HepG2 (cell line): ENCODE measurements around the gene VAMP3. TPM values are rescaled to one million over a fixed set of nuclear protein-coding genes. Genes with fewer than 3 reads are reported as not detected.

Experiments
- ATAC-seq: fragments of 200-7000 bp; cut with Tn5 transposase; 3 replicates; pipeline ENCODE4 v1.9.1; 2020; ENCODE audit warnings: mild to moderate bottlenecking, moderate library complexity
- BruUV-seq: library from RNA; stranded (reverse); fragments of 400-500 nt; replicated peaks from 2 replicates; lab custom pipeline; 2021; lab: Mats Ljungman, UMichigan
- CTCF ChIA-PET: fragments of 300-600 bp; formaldehyde crosslinking; extraction: SDS; loops from one replicate; lab custom pipeline; 2021; ENCODE audit warnings: low total read pairs, inconsistent platforms, low intra/inter-chr PET ratio; lab: Yijun Ruan, JAX
- POLR2A ChIA-PET: fragments of 350-600 bp; sonication (Branson Sonifier 250); formaldehyde crosslinking; loops from one replicate; lab custom pipeline; 2020; ENCODE audit warnings: antibody characterized with exemption, inconsistent platforms; lab: Yijun Ruan, JAX
- DNase-seq: peaks from one replicate; pipeline ENCODE4 v3.0.0-alpha.2; 2015; ENCODE audit warnings: low spot score
- FAIRE-seq: peaks from 3 replicates; lab custom pipeline; 2011; peaks lifted over from hg19 to GRCh38; lab: Jason Lieb, UNC
- H2AFZ ChIP-seq: one replicate; pipeline ENCODE4 v1.6.1; 2011; ENCODE audit warnings: low read length, inconsistent platforms
- H3K27ac ChIP-seq: fragments of 300-600 bp; 3 replicates; pipeline ENCODE4 v1.8.0; 2011; ENCODE audit warnings: mixed run types, mild to moderate bottlenecking, mixed read lengths, low read length, inconsistent platforms; ENCODE audit not compliant: insufficient read depth; ENCODE audit errors: extremely low read length
- H3K27me3 ChIP-seq, 2 experiments: fragments of 200-600 bp in 1 of 2; 2 replicates in 1 of 2; 3 replicates in 1 of 2; pipeline versions ENCODE4 v1.6.0 to v1.8.0; 2011; ENCODE audit warnings: low read length in 2 of 2, mild to moderate bottlenecking in 2 of 2, moderate library complexity in 2 of 2, inconsistent platforms in 1 of 2; ENCODE audit not compliant: insufficient read depth in 2 of 2, control insufficient read depth in 1 of 2
- H3K36me3 ChIP-seq, 2 experiments: fragments of 200-600 bp in 1 of 2; replicated peaks in 1 of 2; 2 replicates in 1 of 2; 3 replicates in 1 of 2; pipeline versions ENCODE4 v1.5.1 to v1.8.0; 2011; ENCODE audit warnings: low read length in 2 of 2, inconsistent platforms in 1 of 2; ENCODE audit not compliant: insufficient read depth in 2 of 2, control insufficient read depth in 1 of 2
- H3K4me1 ChIP-seq: 2 replicates; pipeline ENCODE4 v1.5.1; 2012; ENCODE audit warnings: low read length, inconsistent platforms; ENCODE audit not compliant: insufficient read depth
- H3K4me2 ChIP-seq: 2 replicates; pipeline ENCODE4 v1.6.0; 2011; ENCODE audit warnings: low read depth, low read length, inconsistent platforms
- H3K4me3 ChIP-seq, 3 experiments: fragments of 200-600 bp in 1 of 3; sonication (generic), shearing (Covaris generic) in 1 of 3; replicated peaks in 1 of 3; 2 replicates each; pipeline ENCODE4 v1.5.1; 2011 to 2016; ENCODE audit warnings: low read length in 3 of 3, inconsistent platforms in 2 of 3, low read depth in 2 of 3, mild to moderate bottlenecking in 2 of 3, control low read depth in 1 of 3, mixed read lengths in 1 of 3; ENCODE audit not compliant: insufficient read depth in 1 of 3
- H3K79me2 ChIP-seq: one replicate; pipeline ENCODE4 v1.6.1; 2011; ENCODE audit warnings: low read length, inconsistent platforms; ENCODE audit not compliant: insufficient read depth
- H3K9ac ChIP-seq: 2 replicates; pipeline ENCODE4 v1.6.0; 2011; ENCODE audit warnings: mild to moderate bottlenecking, low read depth, low read length, inconsistent platforms; ENCODE audit not compliant: insufficient read depth
- H3K9me3 ChIP-seq: 2 replicates; pipeline ENCODE4 v1.5.1; 2012; ENCODE audit warnings: mild to moderate bottlenecking, low read length
- H4K20me1 ChIP-seq: 2 replicates; pipeline ENCODE4 v1.6.0; 2011; ENCODE audit warnings: inconsistent platforms, mild to moderate bottlenecking, low read length, moderate library complexity; ENCODE audit not compliant: insufficient read depth
- AGO2 ChIP-seq: fragments of 200-400 bp; formaldehyde crosslinking; optimal IDR thresholded peaks from 2 replicates; pipeline ENCODE3; 2017; ENCODE audit warnings: mild to moderate bottlenecking, low read depth, low read length, moderate library complexity
- FOXP1 ChIP-seq, 2 experiments: fragments of 450-650 bp in 1 of 2; IDR thresholded peaks; 2 replicates each; pipeline ENCODE4 v1.6.1; 2017 to 2018; ENCODE audit warnings: antibody characterized with exemption in 1 of 2
- GABPB1 ChIP-seq: IDR thresholded peaks from 2 replicates; pipeline ENCODE4 v1.6.1; 2016; ENCODE audit warnings: mild to moderate bottlenecking, missing genetic modification reagents, moderate library complexity, missing compliant biosample characterization
- GZF1 ChIP-seq: sonication (generic); formaldehyde crosslinking; IDR thresholded peaks from 2 replicates; pipeline ENCODE4 v1.5.1; 2020; ENCODE audit warnings: mild to moderate bottlenecking, missing genetic modification reagents
- HIVEP1 ChIP-seq: sonication (generic); formaldehyde crosslinking; IDR thresholded peaks from 2 replicates; pipeline ENCODE4 v1.4.0; 2020; ENCODE audit warnings: mild to moderate bottlenecking, missing genetic modification reagents
- NFKB2 ChIP-seq: sonication (generic); formaldehyde crosslinking; IDR thresholded peaks from 2 replicates; pipeline ENCODE4 v1.4.0; 2020; ENCODE audit warnings: missing genetic modification reagents, borderline replicate concordance
- RBFOX2 ChIP-seq: fragments of 200-400 bp; formaldehyde crosslinking; IDR thresholded peaks from 2 replicates; pipeline ENCODE4 v1.6.1; 2017; ENCODE audit warnings: low read depth, mild to moderate bottlenecking, low read length
- ZBTB33 ChIP-seq: sonication (generic); formaldehyde crosslinking; IDR thresholded peaks from 2 replicates; pipeline ENCODE4 v1.4.0; 2020; ENCODE audit warnings: missing genetic modification reagents
- ZBTB38 ChIP-seq: sonication (generic); formaldehyde crosslinking; IDR thresholded peaks from 2 replicates; pipeline ENCODE4 v1.5.1; 2020; ENCODE audit warnings: mild to moderate bottlenecking, missing genetic modification reagents
- ZFP91 ChIP-seq: sonication (generic); formaldehyde crosslinking; IDR thresholded peaks from 2 replicates; pipeline ENCODE4 v1.9.0; 2022; ENCODE audit warnings: missing genetic modification reagents, mild to moderate bottlenecking, borderline replicate concordance
- ZNF230 ChIP-seq: sonication (generic); formaldehyde crosslinking; IDR thresholded peaks from 2 replicates; pipeline ENCODE4 v1.4.0; 2020; ENCODE audit warnings: mild to moderate bottlenecking, missing genetic modification reagents
- ZNF292 ChIP-seq: sonication (generic); formaldehyde crosslinking; IDR thresholded peaks from 2 replicates; pipeline ENCODE4 v1.8.1; 2022; ENCODE audit warnings: mild to moderate bottlenecking, low read depth, missing genetic modification reagents, borderline replicate concordance
- ZNF546 ChIP-seq: sonication (generic); formaldehyde crosslinking; conservative IDR thresholded peaks from 2 replicates; pipeline ENCODE4 v1.8.1; 2023; ENCODE audit warnings: mild to moderate bottlenecking, missing genetic modification reagents
- ZNF83 ChIP-seq: sonication (generic); formaldehyde crosslinking; IDR thresholded peaks from 2 replicates; pipeline ENCODE4 v1.4.0; 2020; ENCODE audit warnings: missing genetic modification reagents, mild to moderate bottlenecking, borderline replicate concordance
- WGBS: methylation state at CpG from one replicate; pipeline ENCODE4 v1.1.6; 2017; ENCODE audit warnings: low lambda C conversion rate; 5-methylcytosine and 5-hydroxymethylcytosine counted together
- in situ Hi-C: cut with HindIII; loops from 2 replicates; pipeline ENCODE4 v1.10.0; 2017; ENCODE audit warnings: low pct_unique_long_range_greater_than_20kb; ENCODE audit not compliant: extremely low pct_ligation_motif_present
- intact Hi-C: fragments of 100-400 bp; cut with micrococcal nuclease; formaldehyde crosslinking; loops from one replicate; pipeline ENCODE4 v1.10.0; 2022; ENCODE audit not compliant: unreplicated experiment
- polyA plus RNA-seq, 8 experiments: library from polyadenylated mRNA; depleted of rRNA in 3 of 8; stranded (reverse) in 7 of 8; unstranded in 1 of 8; fragments of >200 nt; fragmentation: Illumina TruSeq in 4 of 8; extraction: Trizol in 4 of 8; gene quantifications; 2 replicates each; pipeline versions ENCODE4 v1.2.1 to v1.2.3, GENCODE V29; 2011 to 2016; ENCODE audit warnings: low read depth in 4 of 8, missing spikeins in 1 of 8, mixed read lengths in 1 of 8; ENCODE audit not compliant: insufficient read depth in 1 of 8
- total RNA-seq, 5 experiments: library from RNA; depleted of rRNA; stranded (reverse); fragments of >200 nt; fragmentation: Illumina TruSeq; extraction: Trizol; gene quantifications; 2 replicates each; pipeline ENCODE4 v1.2.3, GENCODE V29; 2016; ENCODE audit warnings: low read depth in 1 of 5

VAMP3 gene
- total and polyA plus RNA-seq, 2 of the 13 experiments (the other 11 are each of a cell fraction or from before 2014, with no cell fraction given) = 75.3 to 88.7 TPM

GRCh38 chr1:7784492-7785071, 13.5 kb downstream of the VAMP3 start:
- CTCF ChIA-PET = no interaction called here
- intact Hi-C loops (no loop called here), in situ Hi-C loops (no loop called here)
- DNase-seq (no peak), FAIRE-seq (no peak), ATAC-seq (no peak)
- peaks cover 17% of the 10 kb centered on the region for H3K4me1 ChIP-seq
- peak overlapping the region; percentile 46 for H3K27ac ChIP-seq
- 94% methylated on average over 45 of the region's 52 CpGs for WGBS
- peaks cover under 1% of the 10 kb centered on the region; the same call in 1 of the 2 replicates for H3K9me3 ChIP-seq
- H2AFZ ChIP-seq = no peak overlapping the region
- H3K36me3 ChIP-seq = peaks cover 2 to 18% of the 10 kb centered on the region in 2 experiments; a peak in 3 of 5 replicates
- peak overlapping the region in 1 of 3 experiments; percentile 4; a peak in 1 of 6 replicates for H3K4me3 ChIP-seq
- POLR2A ChIA-PET = no interaction called here
- H3K4me2 ChIP-seq = 0 out of 2 replicates have a peak overlapping the region, but pooled peaks have one; percentile 9
- no peaks in the 10 kb centered on the region for H3K79me2 ChIP-seq
- no peak overlapping the region for H3K9ac ChIP-seq
- no peaks in the 10 kb centered on the region for H3K27me3 ChIP-seq
- no peaks in the 10 kb centered on the region for H4K20me1 ChIP-seq
- TF ChIP-seq ZBTB38 (CRISPR knock-in tag) = peak; percentile 46; the same call in 1 of the 2 replicates
- 0 out of 2 replicates have a peak, but pooled peaks have one; percentile 15 for TF ChIP-seq ZFP91 (CRISPR knock-in tag)
- 0 out of 2 replicates have a peak, but pooled peaks have one; percentile 17 for TF ChIP-seq ZBTB33 (CRISPR knock-in tag)
- no peak for TF ChIP-seq ZNF83 (CRISPR knock-in tag)
- TF ChIP-seq AGO2 = peak; percentile 14
- TF ChIP-seq FOXP1 (IDR thresholded peaks at IDR 0.05) = no peak
- TF ChIP-seq FOXP1 (CRISPR knock-in tag; IDR thresholded peaks at IDR 0.05) = no peak
- no peak for TF ChIP-seq ZNF292
- 0 out of 2 replicates have a peak, but pooled peaks have one; percentile 14 for TF ChIP-seq ZNF230 (CRISPR knock-in tag)
- TF ChIP-seq GZF1 (CRISPR knock-in tag) = no peak
- TF ChIP-seq NFKB2 (CRISPR knock-in tag) = peak; percentile 30; the same call in 1 of the 2 replicates
- TF ChIP-seq GABPB1 (CRISPR knock-in tag) = peak; percentile 23; the same call in 1 of the 2 replicates
- peak; percentile 25; the same call in 1 of the 2 replicates for TF ChIP-seq HIVEP1 (CRISPR knock-in tag)
- no peak for TF ChIP-seq ZNF546 (CRISPR knock-in tag)
- TF ChIP-seq RBFOX2 = 0 out of 2 replicates have a peak, but pooled peaks have one; percentile 8
- BruUV-seq = no TSS peak
